GM23248 (cell line): ENCODE measurements around the gene PEX19. TPM values are rescaled to one million over a fixed set of nuclear protein-coding genes. Genes with fewer than 3 reads are reported as not detected.

Experiments used
- DNase-seq: peaks from one replicate; pipeline ENCODE4 v3.0.0-alpha.2; 2015
- H2AFZ ChIP-seq: fragments of 200-600 bp; sonication (generic); 2 replicates; pipeline ENCODE4 v1.6.1; 2016; ENCODE audit warnings: antibody characterized with exemption
- H3F3A ChIP-seq: fragments of 200-600 bp; sonication (generic); 2 replicates; pipeline ENCODE4 v1.6.1; 2016; ENCODE audit warnings: mild to moderate bottlenecking, antibody characterized with exemption, mixed run types; ENCODE audit not compliant: insufficient read depth
- H3K27ac ChIP-seq: fragments of 200-600 bp; sonication (generic); 2 replicates; pipeline ENCODE4 v1.5.1; 2016; ENCODE audit warnings: mild to moderate bottlenecking
- H3K27me3 ChIP-seq: fragments of 200-600 bp; sonication (generic); replicated peaks from 2 replicates; pipeline ENCODE4 v1.6.1; 2016; ENCODE audit warnings: mild to moderate bottlenecking; ENCODE audit not compliant: insufficient read depth
- H3K36me3 ChIP-seq: fragments of 200-600 bp; sonication (generic); 2 replicates; pipeline ENCODE4 v1.6.1; 2016; ENCODE audit warnings: low read depth, mild to moderate bottlenecking
- H3K4me1 ChIP-seq: fragments of 200-600 bp; sonication (generic); 2 replicates; pipeline ENCODE4 v1.6.1; 2016; ENCODE audit warnings: mild to moderate bottlenecking; ENCODE audit not compliant: insufficient read depth
- H3K4me2 ChIP-seq: fragments of 200-600 bp; sonication (generic); one replicate; pipeline ENCODE4 v1.6.1; 2016; ENCODE audit warnings: mild to moderate bottlenecking; ENCODE audit not compliant: unreplicated experiment
- H3K4me3 ChIP-seq: fragments of 200-600 bp; sonication (generic); 2 replicates; pipeline ENCODE4 v1.5.1; 2016; ENCODE audit warnings: mild to moderate bottlenecking
- H3K79me2 ChIP-seq: fragments of 200-600 bp; sonication (generic); 2 replicates; pipeline ENCODE4 v1.6.1; 2016; ENCODE audit warnings: mild to moderate bottlenecking; ENCODE audit not compliant: insufficient read depth
- H3K9ac ChIP-seq: fragments of 200-600 bp; sonication (generic); 2 replicates; pipeline ENCODE4 v1.6.1; 2016; ENCODE audit warnings: mild to moderate bottlenecking
- H3K9me2 ChIP-seq: fragments of 200-600 bp; sonication (generic); 2 replicates; pipeline ENCODE4 v1.6.1; 2016; ENCODE audit warnings: mixed run types, mild to moderate bottlenecking, moderate library complexity; ENCODE audit not compliant: insufficient read depth
- H3K9me3 ChIP-seq: fragments of 200-600 bp; sonication (generic); one replicate; pipeline ENCODE4 v1.6.1; 2017; ENCODE audit warnings: low read depth
- H4K20me1 ChIP-seq: fragments of 200-600 bp; sonication (generic); 2 replicates; pipeline ENCODE4 v1.6.0; 2016; ENCODE audit not compliant: insufficient read depth
- EZH2 ChIP-seq: fragments of 200-600 bp; sonication (generic); IDR thresholded peaks from 2 replicates; pipeline ENCODE4 v1.6.1; 2018; ENCODE audit warnings: antibody characterized with exemption, mild to moderate bottlenecking; ENCODE audit not compliant: insufficient read depth, poor library complexity, severe bottlenecking
- EZH2phosphoT487 ChIP-seq: fragments of 200-600 bp; sonication (generic); IDR thresholded peaks from 2 replicates; pipeline ENCODE4 v1.6.1; 2018; ENCODE audit warnings: antibody characterized with exemption, moderate library complexity, mild to moderate bottlenecking, low read depth; ENCODE audit not compliant: insufficient read depth
- WGBS, 2 experiments: methylation state at CpG; one replicate each; pipeline ENCODE4 v1.1.6; 2015 to 2017; ENCODE audit warnings: low lambda C conversion rate in 2 of 2, low coverage in 1 of 2; ENCODE audit errors: missing lambda C conversion rate in 2 of 2; 5-methylcytosine and 5-hydroxymethylcytosine counted together
- in situ Hi-C: fragments of 300-500 bp; cut with MboI; formaldehyde crosslinking; loops from 2 replicates; pipeline ENCODE4 v1.15.0; 2020
- polyA plus RNA-seq: library from polyadenylated mRNA; unstranded; fragments of >200 nt; fragmentation: Nextera tagmentation; extraction: Ambion mirVana; gene quantifications from 2 replicates; pipeline ENCODE4 v1.2.1, GENCODE V29; 2016
- total RNA-seq: library from RNA; depleted of rRNA; stranded (reverse); fragments of >200 nt; shearing (Covaris generic); gene quantifications from 2 replicates; pipeline ENCODE4 v1.2.3, GENCODE V29; 2014

Gene PEX19
- total and polyA plus RNA-seq, 2 experiments from 2014 or later: 38.9 to 52.4 TPM

DNA sequence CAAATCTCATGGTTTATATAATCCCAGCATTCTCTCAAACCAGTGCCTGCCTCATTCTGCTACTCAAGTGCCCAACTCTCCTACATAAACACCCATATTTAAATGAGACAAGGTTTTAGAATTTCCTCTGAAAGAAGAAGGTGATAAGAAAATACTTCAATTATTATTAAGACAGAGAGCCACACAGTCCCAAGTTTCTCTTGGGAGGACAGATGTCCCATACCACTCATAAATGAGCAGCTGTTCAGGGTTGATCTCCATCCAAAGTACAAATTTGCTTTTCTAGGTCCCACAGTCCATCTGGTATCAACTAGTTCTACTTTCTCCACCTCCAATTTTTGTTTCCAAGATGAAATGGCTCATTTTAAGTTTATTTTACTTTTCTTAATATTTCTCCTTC, 33.9 kb downstream of the PEX19 start:
- no peaks in the 10 kb centered on the region for H3K27me3 ChIP-seq
- no peaks in the 10 kb centered on the region for H3K9me3 ChIP-seq
- H3K36me3 ChIP-seq: peaks cover 4% of the 10 kb centered on the region; the same call in 1 of the 2 replicates
- H3K9me2 ChIP-seq: no peaks in the 10 kb centered on the region
- H4K20me1 ChIP-seq: peaks cover under 1% of the 10 kb centered on the region; the same call in 1 of the 2 replicates
- peaks cover 8% of the 10 kb centered on the region for H3F3A ChIP-seq
- no peak overlapping the region for H2AFZ ChIP-seq
- H3K4me3 ChIP-seq: no peak overlapping the region
- H3K27ac ChIP-seq: no peak overlapping the region
- H3K4me1 ChIP-seq: no peaks in the 10 kb centered on the region
- in situ Hi-C loops: no loop called here
- no peak for DNase-seq
- no peak for TF ChIP-seq EZH2phosphoT487
- TF ChIP-seq EZH2: no peak
- H3K79me2 ChIP-seq: peaks cover 92% of the 10 kb centered on the region
- no peak overlapping the region for H3K9ac ChIP-seq
- no peak overlapping the region for H3K4me2 ChIP-seq

DNA sequence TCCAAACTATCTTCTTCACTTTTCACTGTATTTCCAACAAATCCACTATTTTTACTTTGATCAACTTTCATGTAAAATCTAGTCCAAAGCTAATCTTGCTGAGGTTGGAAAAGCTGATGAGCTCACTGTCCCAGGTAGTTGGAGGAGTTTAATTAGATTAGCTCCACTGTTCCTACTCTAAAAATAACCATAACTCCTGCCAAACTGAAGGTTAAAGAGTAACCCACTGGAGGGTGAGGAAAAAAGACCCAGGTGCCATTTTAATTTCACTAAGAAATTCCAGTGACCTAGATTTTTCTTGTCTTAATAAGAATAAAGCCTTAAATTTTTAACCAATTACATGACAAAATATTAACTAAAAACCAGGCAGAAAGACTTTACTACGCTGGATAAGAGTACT, 37.9 kb downstream of the PEX19 start:
- Histone ChIP-seq H3K9me2 (no peaks in the 10 kb centered on the region), H3K4me3 (no peak overlapping the region), H3K79me2 (peaks cover 94% of the 10 kb centered on the region), H3K9me3 (no peaks in the 10 kb centered on the region), H2AFZ (no peak overlapping the region), H3K27me3 (no peaks in the 10 kb centered on the region), H3F3A (no peaks in the 10 kb centered on the region), H3K36me3 (peaks cover 8% of the 10 kb centered on the region), H3K4me1 (no peaks in the 10 kb centered on the region), H3K4me2 (no peak overlapping the region), H4K20me1 (no peaks in the 10 kb centered on the region; the same call in 1 of the 2 replicates), H3K27ac (no peak overlapping the region), H3K9ac (no peak overlapping the region)
- in situ Hi-C loops: no loop called here
- no peak for DNase-seq
- no peak for TF ChIP-seq EZH2
- no peak for TF ChIP-seq EZH2phosphoT487
- WGBS, 2 experiments: 98 to 100% methylated on average over 1 of the region's 1 CpG

DNA sequence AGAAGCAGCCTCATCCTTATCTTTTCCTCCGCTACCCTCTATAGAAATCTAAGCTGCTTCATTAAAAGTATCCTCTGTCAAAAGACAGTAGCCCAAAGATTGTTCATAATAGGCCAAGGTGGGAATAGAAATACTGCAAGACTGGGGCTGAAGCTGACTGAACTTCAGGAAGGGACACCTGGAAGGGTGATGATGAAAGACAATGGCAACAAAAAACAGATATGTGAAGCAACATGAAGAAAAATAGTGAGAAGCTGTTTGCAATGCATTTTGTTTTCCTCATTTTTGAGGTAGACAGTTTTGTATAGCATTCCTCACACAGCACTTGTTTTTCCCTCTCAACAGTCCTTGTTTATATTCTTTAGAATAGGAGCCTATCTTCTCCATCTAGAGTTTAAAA, 39.5 kb downstream of the PEX19 start:
- in situ Hi-C loops: no loop called here
- Histone ChIP-seq H3K4me3 (no peak overlapping the region), H3K9ac (no peak overlapping the region), H3K4me2 (no peak overlapping the region), H3K9me3 (no peaks in the 10 kb centered on the region), H3K79me2 (peaks cover 91% of the 10 kb centered on the region), H2AFZ (no peak overlapping the region), H3K27me3 (no peaks in the 10 kb centered on the region), H3K36me3 (peaks cover 4% of the 10 kb centered on the region), H3K27ac (no peak overlapping the region), H3K4me1 (no peaks in the 10 kb centered on the region), H3K9me2 (no peaks in the 10 kb centered on the region), H3F3A (no peaks in the 10 kb centered on the region), H4K20me1 (no peaks in the 10 kb centered on the region; the same call in 1 of the 2 replicates)
- DNase-seq: no peak
- 94 to 97% methylated on average over 1 of the region's 1 CpG for WGBS, 2 experiments
- TF ChIP-seq EZH2phosphoT487: no peak
- TF ChIP-seq EZH2: no peak

DNA sequence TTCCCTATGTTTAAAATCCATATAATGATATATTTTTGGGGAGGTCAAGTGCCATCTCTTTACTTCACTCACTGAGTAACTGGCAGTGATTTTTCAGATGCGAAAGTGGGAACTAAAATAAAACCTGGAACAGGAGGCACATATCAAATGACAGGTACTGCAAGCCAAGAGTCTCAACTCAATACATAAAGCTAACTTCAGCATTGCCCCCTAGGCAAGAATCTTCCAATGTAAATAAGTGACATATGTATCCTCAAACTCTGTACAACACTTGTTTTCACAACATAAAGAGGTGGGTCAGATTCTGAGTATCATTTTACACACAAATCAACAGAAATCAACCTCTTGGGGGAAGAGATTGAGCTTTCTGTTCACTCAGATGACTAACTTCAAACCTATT, 40.7 kb downstream of the PEX19 start:
- Histone ChIP-seq H3K4me1 (no peaks in the 10 kb centered on the region), H4K20me1 (no peaks in the 10 kb centered on the region; the same call in 1 of the 2 replicates), H3K9ac (no peak overlapping the region), H3K36me3 (peaks cover 11% of the 10 kb centered on the region), H3K79me2 (peaks cover 79% of the 10 kb centered on the region), H3K27ac (no peak overlapping the region), H3F3A (no peaks in the 10 kb centered on the region), H3K27me3 (no peaks in the 10 kb centered on the region), H3K9me2 (no peaks in the 10 kb centered on the region), H3K9me3 (no peaks in the 10 kb centered on the region), H2AFZ (no peak overlapping the region), H3K4me2 (no peak overlapping the region), H3K4me3 (no peak overlapping the region)
- DNase-seq: no peak
- no peak for TF ChIP-seq EZH2
- TF ChIP-seq EZH2phosphoT487: no peak
- 100% methylated on average over 1 of the region's 1 CpG for WGBS, 2 experiments
- in situ Hi-C loops: no loop called here

DNA sequence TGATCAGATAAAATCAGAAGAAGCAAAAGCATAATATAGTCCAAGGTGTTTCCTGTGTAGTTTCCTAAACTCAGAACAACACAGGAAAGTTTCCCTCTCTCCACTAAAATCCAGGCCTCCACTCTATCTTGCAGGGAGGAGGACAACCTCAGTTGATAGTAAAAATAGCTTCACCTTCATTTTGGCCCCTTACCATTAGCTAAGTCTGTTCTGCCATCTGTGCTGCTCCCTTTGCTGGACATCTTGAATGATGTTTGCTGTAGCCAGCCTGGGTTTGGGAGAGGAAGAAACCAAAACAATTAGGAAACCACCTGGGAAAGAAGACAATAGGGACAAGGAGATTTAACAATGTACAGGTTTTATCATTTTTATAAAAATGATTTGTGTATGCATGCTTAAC, 41.2 kb downstream of the PEX19 start:
- DNase-seq: no peak

More for the DNA sequence above, 41.2 kb downstream of the PEX19 start:
- H3K4me1 ChIP-seq: no peaks in the 10 kb centered on the region
- peaks cover 75% of the 10 kb centered on the region for H3K79me2 ChIP-seq
- H3F3A ChIP-seq: no peaks in the 10 kb centered on the region
- H4K20me1 ChIP-seq: no peaks in the 10 kb centered on the region; the same call in 1 of the 2 replicates
- H3K9me3 ChIP-seq: no peaks in the 10 kb centered on the region
- in situ Hi-C loops: no loop called here
- H3K27ac ChIP-seq: no peak overlapping the region
- no peak overlapping the region for H2AFZ ChIP-seq
- no peak overlapping the region for H3K9ac ChIP-seq
- H3K4me3 ChIP-seq: no peak overlapping the region
- peaks cover 15% of the 10 kb centered on the region for H3K36me3 ChIP-seq
- H3K4me2 ChIP-seq: no peak overlapping the region
- H3K27me3 ChIP-seq: no peaks in the 10 kb centered on the region
- TF ChIP-seq EZH2phosphoT487 (no peak), EZH2 (no peak)
- no peaks in the 10 kb centered on the region for H3K9me2 ChIP-seq
